HFF-Myc (cell line): ENCODE results near the gene CBX7.
"Not testable (repeated sequence)": the region's sequence is repeated elsewhere in the genome, so short reads cannot be mapped to it uniquely, and the experiment has no call there.

Experiments
- DNase-seq: peaks from one replicate; pipeline ENCODE4 v3.0.0-alpha.2; 2011; ENCODE audit warnings: low read depth; ENCODE audit errors: extremely low read depth
- H3K4me3 ChIP-seq: replicated peaks from 2 replicates; pipeline ENCODE4 v1.5.1; 2011; ENCODE audit warnings: low read depth, mild to moderate bottlenecking, control low read depth, low read length
- CTCF ChIP-seq: IDR thresholded peaks from 2 replicates; pipeline ENCODE4 v1.5.1; 2012; ENCODE audit warnings: mild to moderate bottlenecking, low read depth, low read length, control low read depth; ENCODE audit errors: missing control alignments

Gene CBX7

GRCh38 chr22:39169797-39170466, 17.5 kb upstream of the CBX7 start:
- no peak for TF ChIP-seq CTCF
- no peak overlapping the region for H3K4me3 ChIP-seq
- DNase-seq = no peak

- no peak for DNase-seq
- TF ChIP-seq CTCF = no peak
- H3K4me3 ChIP-seq = no peak overlapping the region
Observed at GRCh38 chr22:39166547-39166946, 14.1 kb upstream of the CBX7 start.

- H3K4me3 ChIP-seq, DNase-seq: not testable (repeated sequence)
Observed at GRCh38 chr22:39156093-39156492, 3.6 kb upstream of the CBX7 start.

GRCh38 chr22:39155421-39155820, 2.9 kb upstream of the CBX7 start:
- no peak for DNase-seq
- no peak overlapping the region for H3K4me3 ChIP-seq
- no peak for TF ChIP-seq CTCF

GRCh38 chr22:39153220-39153717, 789 bp upstream of the CBX7 start:
- no peak for DNase-seq
- no peak for TF ChIP-seq CTCF
- peak overlapping the region; percentile 40 for H3K4me3 ChIP-seq

- no peak for DNase-seq
- no peak for TF ChIP-seq CTCF
- peak overlapping the region; percentile 52 for H3K4me3 ChIP-seq
Observed at GRCh38 chr22:39152024-39152510, 413 bp downstream of the CBX7 start.

- peak overlapping the region; percentile 52 for H3K4me3 ChIP-seq
- no peak for DNase-seq
- no peak for TF ChIP-seq CTCF
Observed at GRCh38 chr22:39151329-39151975, 1.0 kb downstream of the CBX7 start.
